Measurements from ENCODE around the gene NPAS4.

NPAS4 gene

DNA sequence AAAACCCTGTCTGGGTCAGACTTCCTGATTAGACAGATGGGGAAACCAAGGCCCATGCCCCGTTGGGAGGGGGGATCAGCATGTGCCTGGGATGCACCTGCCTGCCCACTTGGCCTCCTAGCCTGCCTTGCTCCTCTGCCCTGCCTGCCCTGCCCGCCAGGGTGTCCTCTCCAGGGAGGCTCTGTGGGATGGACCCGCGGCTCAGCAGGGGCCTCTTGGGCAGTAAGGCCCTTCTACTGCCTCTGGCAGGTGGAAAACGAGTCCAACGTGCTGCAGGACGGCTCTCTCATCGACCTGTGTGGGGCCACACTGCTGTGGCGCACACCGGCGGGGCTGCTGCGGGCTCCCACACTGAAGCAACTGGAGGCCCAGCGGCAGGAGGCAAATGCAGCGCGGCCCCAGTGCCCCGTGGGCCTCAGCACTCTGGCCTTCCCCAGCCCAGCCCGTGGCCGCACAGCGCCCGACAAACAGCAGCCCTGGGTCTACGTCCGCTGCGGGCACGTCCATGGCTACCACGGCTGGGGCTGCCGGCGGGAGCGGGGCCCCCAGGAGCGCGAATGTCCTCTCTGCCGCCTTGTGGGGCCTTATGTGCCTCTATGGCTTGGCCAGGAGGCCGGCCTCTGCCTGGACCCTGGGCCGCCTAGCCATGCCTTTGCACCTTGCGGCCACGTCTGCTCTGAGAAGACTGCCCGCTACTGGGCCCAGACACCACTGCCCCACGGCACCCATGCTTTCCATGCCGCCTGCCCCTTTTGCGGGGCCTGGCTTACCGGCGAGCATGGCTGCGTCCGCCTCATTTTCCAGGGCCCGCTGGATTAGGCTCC, 54.7 kb downstream of the NPAS4 start:
- Histone ChIP-seq H3K4me3 (ENCODE audit: low read depth, low read length) (no peak overlapping the region), H3K9me3 (ENCODE audit: control insufficient read depth, insufficient read depth, low read depth, low read length) (no peaks in the 10 kb centered on the region), H3K4me1 (ENCODE audit: control insufficient read depth, insufficient read depth, low read length) (no peaks in the 10 kb centered on the region), H3K36me3 (ENCODE audit: control insufficient read depth in 2 of 2, insufficient read depth in 1 of 2, low read length in 2 of 2) (peaks cover 0 to 45% of the 10 kb centered on the region in 2 experiments; a peak in 2 of 3 replicates), H3K27ac (ENCODE audit: extremely low read depth, low read depth, low read length) (no peak overlapping the region)
- ChIA-PET POLR2A (interaction anchor here (0.9 to 1.2 kb wide), 3 partner anchors 9 to 16 kb away, joined by 5 to 7 read pairs (median 5); partner anchors contain the start of gene PELI3), CTCF (no interaction called here)
- TF ChIP-seq GLIS1 (tag by site-specific recombination; IDR thresholded peaks at IDR 0.05) (peak; percentile 32), ZNF785 (tag by site-specific recombination; IDR thresholded peaks at IDR 0.05) (no peak), ZNF791 (tag by site-specific recombination; IDR thresholded peaks at IDR 0.05) (no peak), ZIC2 (tag by site-specific recombination; IDR thresholded peaks at IDR 0.05) (peak; percentile 57), ZFP41 (tag by site-specific recombination; IDR thresholded peaks at IDR 0.05; ENCODE audit: borderline replicate concordance) (no peak), ZNF221 (tag by site-specific recombination; IDR thresholded peaks at IDR 0.05; ENCODE audit: borderline replicate concordance) (no peak)
